ENCODE results near the gene SCNM1.
A peak's percentile ranks its signal among the peaks of the same experiment; 100 is the strongest.
"Not testable (repeated sequence)": the region's sequence is repeated elsewhere in the genome, so short reads cannot be mapped to it uniquely, and the experiment has no call there.

The SCNM1 gene

DNA sequence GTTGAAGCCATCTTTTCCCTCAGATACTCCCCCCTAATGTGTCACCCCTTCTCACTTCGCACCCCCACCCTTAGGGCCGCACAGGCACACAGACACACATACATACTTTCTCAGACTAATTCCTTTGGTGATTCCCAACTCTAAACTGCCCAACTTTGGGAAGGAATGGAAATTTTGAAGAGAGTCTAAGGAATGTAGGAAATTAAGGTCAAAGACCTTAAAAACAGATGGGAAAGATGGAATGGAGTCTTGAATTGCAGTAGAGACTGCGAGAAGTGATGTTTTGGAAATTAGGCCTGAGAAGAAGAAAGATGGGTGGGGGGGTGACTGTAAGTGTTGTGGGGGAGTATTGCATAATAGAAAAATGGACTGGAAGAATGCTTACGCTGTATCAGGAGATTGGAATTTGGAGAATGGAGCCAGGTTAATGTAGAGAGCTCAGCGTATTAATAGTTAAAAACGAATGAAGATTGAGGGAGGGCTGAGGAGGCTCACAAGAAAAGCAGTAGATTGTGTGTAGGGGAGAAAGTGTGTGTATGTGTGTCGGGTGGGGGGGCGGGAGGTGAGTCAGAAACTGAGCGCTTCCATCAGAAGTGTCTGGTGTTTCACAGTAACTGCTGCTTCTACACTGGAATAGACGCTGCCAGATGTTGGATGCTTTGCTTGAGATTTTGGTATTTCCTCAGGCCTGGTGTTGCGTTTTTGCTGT, 34.1 kb downstream of the SCNM1 start:
- peak; percentile 47 for DNase-seq (ENCODE audit: low read depth)
- TF ChIP-seq, protein P1, sequence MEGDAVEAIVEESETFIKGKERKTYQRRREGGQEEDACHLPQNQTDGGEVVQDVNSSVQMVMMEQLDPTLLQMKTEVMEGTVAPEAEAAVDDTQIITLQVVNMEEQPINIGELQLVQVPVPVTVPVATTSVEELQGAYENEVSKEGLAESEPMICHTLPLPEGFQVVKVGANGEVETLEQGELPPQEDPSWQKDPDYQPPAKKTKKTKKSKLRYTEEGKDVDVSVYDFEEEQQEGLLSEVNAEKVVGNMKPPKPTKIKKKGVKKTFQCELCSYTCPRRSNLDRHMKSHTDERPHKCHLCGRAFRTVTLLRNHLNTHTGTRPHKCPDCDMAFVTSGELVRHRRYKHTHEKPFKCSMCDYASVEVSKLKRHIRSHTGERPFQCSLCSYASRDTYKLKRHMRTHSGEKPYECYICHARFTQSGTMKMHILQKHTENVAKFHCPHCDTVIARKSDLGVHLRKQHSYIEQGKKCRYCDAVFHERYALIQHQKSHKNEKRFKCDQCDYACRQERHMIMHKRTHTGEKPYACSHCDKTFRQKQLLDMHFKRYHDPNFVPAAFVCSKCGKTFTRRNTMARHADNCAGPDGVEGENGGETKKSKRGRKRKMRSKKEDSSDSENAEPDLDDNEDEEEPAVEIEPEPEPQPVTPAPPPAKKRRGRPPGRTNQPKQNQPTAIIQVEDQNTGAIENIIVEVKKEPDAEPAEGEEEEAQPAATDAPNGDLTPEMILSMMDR (IDR thresholded peaks at IDR 0.05; ENCODE audit: low read depth, low read length): no peak
- TF ChIP-seq, protein P2, sequence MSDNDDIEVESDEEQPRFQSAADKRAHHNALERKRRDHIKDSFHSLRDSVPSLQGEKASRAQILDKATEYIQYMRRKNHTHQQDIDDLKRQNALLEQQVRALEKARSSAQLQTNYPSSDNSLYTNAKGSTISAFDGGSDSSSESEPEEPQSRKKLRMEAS (IDR thresholded peaks at IDR 0.05; ENCODE audit: low read depth, low read length): no peak
- TF ChIP-seq POLR2A (IDR thresholded peaks at IDR 0.05; ENCODE audit: extremely low read depth, insufficient read length) (no peak), MYC (IDR thresholded peaks at IDR 0.05; ENCODE audit: low read depth, low read length) (no peak)
- H3K4me3 ChIP-seq (ENCODE audit: low read depth, low read length): peak overlapping the region; percentile 99

DNA sequence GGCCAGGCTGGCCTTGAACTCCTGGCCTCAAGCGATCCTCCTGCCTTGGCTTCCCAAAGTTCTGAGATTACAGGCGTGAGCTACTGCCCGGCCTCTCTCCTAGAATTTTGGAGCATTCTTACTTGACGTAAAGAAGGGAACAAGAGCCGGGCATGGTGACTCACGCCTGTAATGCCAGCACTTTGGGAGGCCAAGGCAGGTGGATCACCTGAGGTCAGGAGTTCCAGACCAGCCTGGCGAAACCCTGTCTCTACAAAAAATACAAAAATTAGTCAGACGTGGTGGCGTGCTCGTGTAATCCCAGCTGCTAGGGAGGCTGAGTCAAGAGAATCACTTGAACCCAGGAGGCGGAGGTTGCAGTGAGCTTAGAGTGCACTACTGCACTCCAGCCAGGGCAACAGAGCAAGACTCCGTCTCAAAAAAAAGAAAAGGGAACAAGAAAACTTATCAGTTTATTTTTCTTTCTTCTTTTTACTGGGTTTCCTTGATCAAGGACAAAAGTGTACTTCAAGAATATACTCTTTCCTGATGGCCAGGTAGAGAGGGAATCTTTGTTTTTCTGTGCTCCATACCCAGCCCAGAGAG, 39.5 kb downstream of the SCNM1 start:
- DNase-seq (ENCODE audit: low read depth); H3K4me3 ChIP-seq (ENCODE audit: low read depth, low read length): not testable (repeated sequence)

DNA sequence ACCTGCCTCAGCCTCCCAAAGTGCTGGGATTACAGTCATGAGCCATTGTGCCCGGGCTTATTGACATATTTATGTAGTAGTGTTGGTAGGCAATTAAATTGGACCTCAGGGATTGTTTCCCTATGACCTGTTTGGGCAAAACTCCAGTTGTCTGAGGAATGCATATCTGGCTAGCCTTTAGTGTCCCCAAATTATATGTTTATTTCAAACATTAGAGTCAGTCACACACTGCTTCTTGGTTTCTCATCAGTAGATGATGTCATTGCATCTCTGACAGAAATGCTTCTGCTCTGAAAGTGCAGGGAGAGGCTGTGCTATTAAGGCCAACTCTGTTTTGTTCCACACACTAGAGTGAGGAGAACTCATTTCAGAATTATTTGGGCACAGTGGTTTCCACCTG, 44.9 kb downstream of the SCNM1 start:
- no peak for DNase-seq (ENCODE audit: low read depth)
- TF ChIP-seq, protein P1 (IDR thresholded peaks at IDR 0.05; ENCODE audit: low read depth, low read length): no peak
- TF ChIP-seq POLR2A (IDR thresholded peaks at IDR 0.05; ENCODE audit: extremely low read depth, insufficient read length) (no peak), MYC (IDR thresholded peaks at IDR 0.05; ENCODE audit: low read depth, low read length) (no peak)
- TF ChIP-seq, protein P2 (IDR thresholded peaks at IDR 0.05; ENCODE audit: low read depth, low read length): no peak
- H3K4me3 ChIP-seq (ENCODE audit: low read depth, low read length): no peak overlapping the region

DNA sequence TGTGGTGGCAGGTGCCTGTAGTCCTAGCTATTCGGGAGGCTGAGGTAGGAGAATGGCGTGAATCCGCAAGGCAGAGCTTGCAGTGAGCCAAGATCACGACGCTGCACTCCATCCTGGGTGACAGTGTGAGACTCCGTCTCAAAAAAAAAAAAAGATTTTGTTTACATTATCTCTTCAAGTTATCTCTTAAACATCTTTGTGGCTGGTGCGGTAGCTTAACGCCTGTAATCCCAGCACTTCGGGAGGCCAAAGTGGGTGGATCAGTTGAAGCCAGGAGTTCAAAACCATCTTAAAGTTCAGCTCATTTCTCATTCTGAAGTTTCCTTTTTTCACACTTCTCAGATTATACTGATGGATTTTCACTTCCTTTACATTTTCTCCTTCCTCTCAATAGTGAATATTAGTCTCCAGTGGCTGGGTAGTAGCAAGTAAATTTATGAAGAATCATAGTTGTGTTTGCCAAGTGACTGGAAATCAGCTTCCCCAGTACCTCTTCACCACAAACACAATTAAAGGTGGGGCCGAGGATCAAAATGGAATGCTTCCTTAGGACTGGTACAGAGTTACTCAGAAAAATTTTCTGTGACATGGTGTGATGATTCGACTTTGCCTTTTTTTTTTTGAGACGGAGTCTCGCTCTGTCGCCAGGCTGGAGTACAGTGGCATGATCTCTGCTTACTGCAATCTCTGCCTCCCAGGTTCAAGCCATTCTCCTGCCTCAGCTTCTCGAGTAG, 46.2 kb downstream of the SCNM1 start:
- TF ChIP-seq, protein P1 (IDR thresholded peaks at IDR 0.05; ENCODE audit: low read depth, low read length): no peak
- TF ChIP-seq, protein P2 (IDR thresholded peaks at IDR 0.05; ENCODE audit: low read depth, low read length): no peak
- TF ChIP-seq POLR2A (IDR thresholded peaks at IDR 0.05; ENCODE audit: extremely low read depth, insufficient read length) (no peak), MYC (IDR thresholded peaks at IDR 0.05; ENCODE audit: low read depth, low read length) (no peak)
- H3K4me3 ChIP-seq (ENCODE audit: low read depth, low read length): no peak overlapping the region
- DNase-seq (ENCODE audit: low read depth): no peak

DNA sequence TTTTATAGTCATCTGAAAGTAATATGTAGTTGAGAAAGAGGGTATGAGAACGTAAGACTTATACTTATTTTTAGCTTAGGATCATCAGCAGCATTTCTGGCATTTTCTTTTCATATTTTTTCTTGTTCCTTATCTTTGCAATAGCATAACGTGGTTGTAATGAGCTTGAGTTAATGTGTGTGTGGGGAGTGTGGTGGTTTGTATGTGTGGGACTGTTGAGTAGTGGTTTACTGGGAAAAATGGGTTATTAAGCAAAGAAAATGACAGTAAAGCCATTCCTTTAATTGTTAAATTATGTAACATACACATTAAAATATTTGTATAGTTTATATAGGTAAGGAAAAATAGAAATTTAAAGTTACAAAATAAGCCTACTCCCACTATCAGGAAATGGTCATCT, 47.6 kb downstream of the SCNM1 start:
- TF ChIP-seq POLR2A (IDR thresholded peaks at IDR 0.05; ENCODE audit: extremely low read depth, insufficient read length): no peak
- no peak for TF ChIP-seq MYC (IDR thresholded peaks at IDR 0.05; ENCODE audit: low read depth, low read length)
- TF ChIP-seq, protein P1 (IDR thresholded peaks at IDR 0.05; ENCODE audit: low read depth, low read length): no peak
- TF ChIP-seq, protein P2 (IDR thresholded peaks at IDR 0.05; ENCODE audit: low read depth, low read length): no peak
- no peak overlapping the region for H3K4me3 ChIP-seq (ENCODE audit: low read depth, low read length)
- no peak for DNase-seq (ENCODE audit: low read depth)

Data from NB4 (cell line).